ENCODE data around the gene DNASE2. TPM values are rescaled to one million over a fixed set of nuclear protein-coding genes. Genes with fewer than 3 reads are reported as not detected.
A peak's percentile ranks its signal among the peaks of the same experiment; 100 is the strongest.
"Not testable (repeated sequence)": the region's sequence is repeated elsewhere in the genome, so short reads cannot be mapped to it uniquely, and the experiment has no call there.

Gene DNASE2
- total RNA-seq, 1 experiment from 2014 or later: 38.1 TPM

DNA sequence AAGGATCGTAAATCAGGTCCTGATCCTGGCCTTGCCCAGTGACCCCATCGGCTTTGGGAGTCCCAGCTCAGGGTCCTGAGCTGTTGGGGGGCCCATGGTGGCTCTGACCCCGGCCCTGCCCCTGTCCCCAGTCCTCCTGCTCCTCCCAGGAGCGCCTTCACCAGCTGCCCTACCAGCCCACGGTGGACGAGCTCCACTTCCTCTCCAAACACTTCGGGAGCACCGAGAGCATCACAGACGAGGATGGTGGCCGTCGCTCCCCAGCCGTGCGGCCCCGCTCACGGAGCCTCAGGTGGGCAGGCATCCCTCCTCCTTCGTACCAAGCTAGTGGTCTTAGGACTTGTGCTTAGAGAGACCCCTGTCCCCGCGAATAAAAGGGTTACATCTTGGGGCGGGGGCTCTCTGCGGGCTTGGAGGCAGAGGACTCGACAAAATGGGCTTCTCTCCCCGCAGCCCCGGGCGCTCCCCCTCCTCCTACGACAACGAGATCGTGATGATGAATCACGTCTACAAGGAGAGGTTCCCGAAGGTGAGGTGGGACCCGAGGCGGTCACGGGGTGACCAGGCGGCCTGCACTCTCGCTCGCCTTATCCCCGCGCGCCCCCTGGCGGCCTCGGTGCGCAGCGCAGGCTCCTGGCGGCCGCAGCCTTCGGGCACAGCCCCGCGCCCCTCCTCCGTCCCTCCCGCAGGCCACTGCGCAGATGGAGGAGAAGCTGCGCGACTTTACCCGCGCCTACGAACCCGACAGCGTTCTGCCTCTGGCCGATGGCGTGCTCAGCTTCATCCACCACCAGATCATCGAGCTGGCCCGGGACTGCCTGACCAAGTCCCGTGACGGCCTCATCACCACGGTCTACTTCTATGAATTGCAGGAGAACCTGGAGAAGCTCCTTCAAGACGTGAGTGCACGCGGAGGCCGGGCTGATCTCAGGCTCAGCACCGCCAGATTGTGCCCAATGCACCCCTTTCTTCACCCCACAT, 33.8 kb downstream of the DNASE2 start:
- DNase-seq: peak; percentile 93
- Histone ChIP-seq H3K4me3 (peak overlapping the region; percentile 7; the same call in 1 of the 2 replicates), H3K27me3 (0 out of 2 replicates have a peak, but pooled peaks cover 11% of the 10 kb centered on the region), H3K9me3 (no peaks in the 10 kb centered on the region), H3K36me3 (no peaks in the 10 kb centered on the region)

DNA sequence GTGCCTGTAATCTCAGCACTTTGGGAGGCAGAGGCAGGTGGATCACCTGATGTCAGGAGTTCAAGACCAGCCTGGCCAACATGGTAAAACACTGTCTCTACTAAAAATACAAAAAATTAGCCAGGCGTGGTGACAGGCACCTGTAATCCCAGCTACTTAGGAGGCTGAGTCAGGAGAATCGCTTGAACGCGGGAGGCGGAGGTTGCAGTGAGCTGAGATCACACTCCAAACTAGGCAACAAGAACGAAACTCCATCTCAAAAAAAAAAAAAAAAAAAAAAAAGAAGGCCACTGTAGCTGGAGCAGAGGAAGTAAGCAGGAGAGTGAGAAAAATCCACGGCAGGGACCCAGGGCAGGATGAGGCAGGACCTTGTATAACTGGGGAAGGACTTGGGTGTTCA, 34.6 kb downstream of the DNASE2 start:
- H3K36me3 ChIP-seq, H3K4me3 ChIP-seq, DNase-seq, H3K9me3 ChIP-seq: not testable (repeated sequence)
- peaks cover 13% of the 10 kb centered on the region; the same call in 1 of the 2 replicates for H3K27me3 ChIP-seq

GRCh38 chr19:12843999-12844732, 37.1 kb downstream of the DNASE2 start:
- H3K27me3 ChIP-seq: peaks cover 20% of the 10 kb centered on the region; the same call in 1 of the 2 replicates
- H3K9me3 ChIP-seq: no peaks in the 10 kb centered on the region
- no peaks in the 10 kb centered on the region for H3K36me3 ChIP-seq
- DNase-seq: no peak
- H3K4me3 ChIP-seq: no peak overlapping the region

DNA sequence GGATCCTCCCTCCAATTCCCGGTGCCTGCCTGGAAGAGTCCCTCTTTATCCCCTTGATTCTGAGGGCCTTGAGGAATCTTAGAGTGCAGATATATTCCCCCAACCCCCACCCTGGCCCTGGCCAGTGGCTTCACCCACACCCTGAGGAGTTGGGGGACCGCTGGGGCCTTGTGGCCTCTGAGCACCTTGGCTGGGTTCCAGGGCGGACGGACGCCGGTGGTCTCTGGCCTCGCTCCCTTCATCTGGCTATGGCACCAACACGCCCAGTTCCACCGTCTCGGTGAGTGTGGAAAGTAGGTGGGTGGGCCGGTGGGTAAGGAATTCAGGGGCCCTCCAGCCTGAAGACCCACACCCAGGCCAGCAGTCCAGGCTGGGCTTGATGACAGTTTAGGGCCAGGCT, 37.9 kb downstream of the DNASE2 start:
- Histone ChIP-seq H3K36me3 (no peaks in the 10 kb centered on the region), H3K27me3 (peaks cover 23% of the 10 kb centered on the region; the same call in 1 of the 2 replicates), H3K9me3 (no peaks in the 10 kb centered on the region), H3K4me3 (no peak overlapping the region)
- no peak for DNase-seq

DNA sequence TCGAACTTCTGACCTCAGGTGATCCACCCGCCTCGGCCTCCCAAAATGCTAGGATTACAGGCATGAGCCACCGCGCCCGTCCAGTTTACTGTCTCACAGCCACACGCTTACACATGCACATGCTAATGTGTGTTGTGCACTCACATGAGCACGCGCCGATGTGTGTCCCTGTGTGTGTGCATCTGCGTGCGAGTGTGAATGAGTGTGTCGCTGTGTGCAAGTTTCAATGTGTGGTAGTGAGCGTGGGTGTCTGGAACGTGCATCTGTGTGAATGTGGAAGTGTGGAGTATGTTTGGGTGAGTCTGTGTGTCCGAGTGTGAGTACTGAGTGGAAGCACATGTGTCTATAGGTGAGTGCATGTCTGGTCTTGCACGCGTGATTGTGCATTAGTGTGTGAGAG, 38.7 kb downstream of the DNASE2 start:
- Histone ChIP-seq H3K27me3 (peaks cover 29% of the 10 kb centered on the region), H3K36me3 (no peaks in the 10 kb centered on the region), H3K4me3 (no peak overlapping the region), H3K9me3 (no peaks in the 10 kb centered on the region)
- no peak for DNase-seq

DNA sequence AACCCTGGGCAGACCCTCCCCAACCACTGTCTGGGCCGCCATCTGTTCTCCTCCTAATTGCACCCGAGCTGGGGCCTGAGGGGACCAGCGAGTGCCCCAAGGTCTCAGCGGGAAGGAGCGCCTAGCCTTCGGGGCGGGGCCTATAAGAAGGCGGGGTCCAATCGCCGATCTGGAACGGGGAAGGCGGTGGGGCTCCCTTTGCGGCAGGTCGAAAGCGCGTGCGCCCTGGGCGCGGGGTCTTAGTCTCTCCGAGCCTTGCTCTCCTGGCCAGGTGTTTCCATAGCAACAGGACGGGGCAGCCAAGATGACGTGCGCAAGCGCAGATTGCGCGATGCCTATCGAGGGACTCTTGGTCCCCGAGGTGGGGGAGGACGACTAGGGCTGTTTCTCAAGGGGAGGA, 40.2 kb downstream of the DNASE2 start:
- no peaks in the 10 kb centered on the region for H3K9me3 ChIP-seq
- H3K36me3 ChIP-seq: no peaks in the 10 kb centered on the region
- H3K4me3 ChIP-seq: no peak overlapping the region
- no peak for DNase-seq
- peaks cover 33% of the 10 kb centered on the region for H3K27me3 ChIP-seq

GRCh38 chr19:12840091-12841079, 40.9 kb downstream of the DNASE2 start:
- DNase-seq: peak; percentile 77
- Histone ChIP-seq H3K36me3 (no peaks in the 10 kb centered on the region), H3K9me3 (no peaks in the 10 kb centered on the region), H3K27me3 (peaks cover 38% of the 10 kb centered on the region), H3K4me3 (no peak overlapping the region)

- Histone ChIP-seq H3K4me3 (peak overlapping the region; percentile 51), H3K36me3 (no peaks in the 10 kb centered on the region), H3K9me3 (no peaks in the 10 kb centered on the region), H3K27me3 (peaks cover 51% of the 10 kb centered on the region)
- no peak for DNase-seq
These were observed 42.1 kb downstream of the DNASE2 start for GRCh38 chr19:12838886-12839756.

- Histone ChIP-seq H3K36me3 (no peaks in the 10 kb centered on the region), H3K27me3 (peaks cover 56% of the 10 kb centered on the region), H3K4me3 (peak within 1 kb of the TSS; percentile 51), H3K9me3 (no peaks in the 10 kb centered on the region)
- peak; percentile 75 for DNase-seq
These were observed 42.9 kb downstream of the DNASE2 start, which contains the start of gene MAST1 for GRCh38 chr19:12838182-12838885. TSS of gene MAST1 (plus strand) at chr19:12838515. CDS start at chr19:12838573, 58 bp downstream.

- no peak overlapping the region for H3K4me3 ChIP-seq
- peaks cover 66% of the 10 kb centered on the region for H3K27me3 ChIP-seq
- no peak for DNase-seq
- no peaks in the 10 kb centered on the region for H3K9me3 ChIP-seq
- H3K36me3 ChIP-seq: no peaks in the 10 kb centered on the region
These were observed 44.0 kb downstream of the DNASE2 start for GRCh38 chr19:12837225-12837624.

GRCh38 chr19:12836529-12836863, 44.8 kb downstream of the DNASE2 start:
- Histone ChIP-seq H3K9me3 (no peaks in the 10 kb centered on the region), H3K27me3 (peaks cover 70% of the 10 kb centered on the region), H3K4me3 (no peak overlapping the region), H3K36me3 (no peaks in the 10 kb centered on the region)
- no peak for DNase-seq

GRCh38 chr19:12834976-12835757, 46.1 kb downstream of the DNASE2 start:
- DNase-seq: no peak
- Histone ChIP-seq H3K9me3 (no peaks in the 10 kb centered on the region), H3K4me3 (no peak overlapping the region), H3K36me3 (no peaks in the 10 kb centered on the region), H3K27me3 (peaks cover 78% of the 10 kb centered on the region)

GRCh38 chr19:12834566-12834943, 46.7 kb downstream of the DNASE2 start, which contains the start of gene RTBDN:
TSS of gene RTBDN (minus strand) at chr19:12834579. CDS start at chr19:12829979, 4,600 bp downstream.
- Histone ChIP-seq H3K9me3 (no peaks in the 10 kb centered on the region), H3K4me3 (peak within 1 kb of the TSS; percentile 51), H3K36me3 (no peaks in the 10 kb centered on the region), H3K27me3 (peaks cover 78% of the 10 kb centered on the region)
- DNase-seq: no peak
